ENCODE measurements around the gene NOTCH2.

Gene NOTCH2

GRCh38 chr1:119941392-119941791 is 128.1 kb downstream of the NOTCH2 start:
- no peak for DNase-seq (ENCODE audit: low spot score)

GRCh38 chr1:119940697-119941096 is 128.8 kb downstream of the NOTCH2 start:
- no peak for DNase-seq (ENCODE audit: low spot score)

- DNase-seq (ENCODE audit: low spot score): no peak
Observed at GRCh38 chr1:119937198-119937597, 132.3 kb downstream of the NOTCH2 start.

- no peak for DNase-seq (ENCODE audit: low spot score)
Observed at GRCh38 chr1:119935915-119936314, 133.5 kb downstream of the NOTCH2 start.

GRCh38 chr1:119935373-119935772 is 134.1 kb downstream of the NOTCH2 start:
- DNase-seq (ENCODE audit: low spot score): no peak

GRCh38 chr1:119933397-119933796 is 136.1 kb downstream of the NOTCH2 start:
- no peak for DNase-seq (ENCODE audit: low spot score)

- no peak for DNase-seq (ENCODE audit: low spot score)
Observed at GRCh38 chr1:119929643-119930315, 139.7 kb downstream of the NOTCH2 start.

- DNase-seq (ENCODE audit: low spot score): no peak
Observed at GRCh38 chr1:119926553-119926952, 142.9 kb downstream of the NOTCH2 start.

- DNase-seq (ENCODE audit: low spot score): peak; percentile 79
Observed at GRCh38 chr1:119924948-119925898, 144.2 kb downstream of the NOTCH2 start.

GRCh38 chr1:119920104-119920968 is 149.1 kb downstream of the NOTCH2 start:
- DNase-seq (ENCODE audit: low spot score): no peak

GRCh38 chr1:119919241-119919640 is 150.2 kb downstream of the NOTCH2 start:
- DNase-seq (ENCODE audit: low spot score): no peak

GRCh38 chr1:119918301-119918700 is 151.2 kb downstream of the NOTCH2 start:
- DNase-seq (ENCODE audit: low spot score): no peak

- no peak for DNase-seq (ENCODE audit: low spot score)
Observed at GRCh38 chr1:119917304-119918055, 152.0 kb downstream of the NOTCH2 start.

- DNase-seq (ENCODE audit: low spot score): no peak
Observed at GRCh38 chr1:119915517-119915916, 153.9 kb downstream of the NOTCH2 start.

GRCh38 chr1:119914071-119914470 is 155.4 kb downstream of the NOTCH2 start:
- DNase-seq (ENCODE audit: low spot score): no peak

- DNase-seq (ENCODE audit: low spot score): no peak
Observed at GRCh38 chr1:119912963-119913362, 156.5 kb downstream of the NOTCH2 start.

GRCh38 chr1:119911775-119912174 is 157.7 kb downstream of the NOTCH2 start:
- DNase-seq (ENCODE audit: low spot score): no peak

- no peak for DNase-seq (ENCODE audit: low spot score)
Observed at GRCh38 chr1:119910618-119911017, 158.8 kb downstream of the NOTCH2 start.

- no peak for DNase-seq (ENCODE audit: low spot score)
Observed at GRCh38 chr1:119909890-119910596, 159.4 kb downstream of the NOTCH2 start.

- DNase-seq (ENCODE audit: low spot score): no peak
Observed at GRCh38 chr1:119908661-119909060, 160.8 kb downstream of the NOTCH2 start.
